Measurements from ENCODE around the gene PHLPP1. TPM values are rescaled to one million over a fixed set of nuclear protein-coding genes. Genes with fewer than 3 reads are reported as not detected.

Gene PHLPP1
- total RNA-seq, 1 experiment from 2014 or later, result 39.9 TPM

DNA sequence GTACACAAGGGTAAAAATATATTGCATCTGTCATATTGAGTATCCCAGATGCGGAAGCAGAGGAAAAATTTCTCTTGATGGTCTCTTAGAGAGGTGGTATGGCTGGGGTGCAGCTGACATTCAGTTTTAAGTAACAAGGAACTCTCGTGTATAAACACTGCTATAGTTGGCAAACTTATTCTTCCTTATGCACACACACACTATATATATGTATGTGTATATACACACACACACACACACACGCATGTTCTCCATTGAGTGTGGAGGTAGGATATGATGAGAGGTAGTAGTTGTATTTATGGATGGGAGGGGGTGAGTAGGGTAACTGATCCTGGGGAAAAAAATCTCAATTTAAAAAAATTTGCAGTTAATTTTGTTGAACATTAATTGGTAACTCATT is 10.6 kb downstream of the PHLPP1 start:
- Histone ChIP-seq H3K9me3 (ENCODE audit: control insufficient read depth, low read depth, low read length) (no peaks in the 10 kb centered on the region), H3K9ac (ENCODE audit: extremely low read depth, insufficient read length, low read length) (no peak overlapping the region), H3K4me1 (ENCODE audit: insufficient read depth, low read length) (peaks cover 7% of the 10 kb centered on the region; the same call in 1 of the 2 replicates), H3K79me1 (ENCODE audit: insufficient read depth, low read depth, low read length, poor library complexity, severe bottlenecking) (no peaks in the 10 kb centered on the region), H3K23ac (ENCODE audit: insufficient read length, low read depth, low read length) (no peak overlapping the region), H3K18ac (ENCODE audit: insufficient read length, low read depth, low read length) (no peak overlapping the region), H2BK5ac (ENCODE audit: insufficient read length, low read length) (no peak overlapping the region), H3K56ac (ENCODE audit: insufficient read length, low read depth, low read length) (no peak overlapping the region), H3K27me3 (ENCODE audit: insufficient read depth, low read length) (no peaks in the 10 kb centered on the region), H4K8ac (replicated peaks; ENCODE audit: insufficient read length, low read depth, low read length) (no peak overlapping the region), H3T11ph (ENCODE audit: low read length) (no peak overlapping the region), H2BK120ac (ENCODE audit: low read depth, low read length, poor library complexity, severe bottlenecking) (no peak overlapping the region), H4K91ac (ENCODE audit: insufficient read length, low read depth, low read length) (no peak overlapping the region), H3K23me2 (ENCODE audit: insufficient read length, low read depth, low read length, poor library complexity, severe bottlenecking) (no peaks in the 10 kb centered on the region), H2BK12ac (ENCODE audit: insufficient read length, low read depth, low read length) (no peak overlapping the region), H4K5ac (ENCODE audit: insufficient read length, low read depth, low read length) (no peak overlapping the region), H3K79me2 (ENCODE audit: insufficient read depth, low read length) (peaks cover 57% of the 10 kb centered on the region; the same call in 1 of the 2 replicates), H4K20me1 (ENCODE audit: control insufficient read depth, insufficient read depth, insufficient read length) (no peaks in the 10 kb centered on the region), H2BK15ac (ENCODE audit: low read depth, low read length) (no peak overlapping the region), H3K27ac (ENCODE audit: insufficient read length, low read depth, low read length) (no peak overlapping the region), H3K4ac (ENCODE audit: low read depth, low read length) (no peak overlapping the region), H2AFZ (ENCODE audit: low read length) (no peak overlapping the region), H3K4me2 (ENCODE audit: insufficient read depth, insufficient read length, low read length) (no peak overlapping the region), H2AK5ac (ENCODE audit: insufficient read length, low read length) (no peak overlapping the region), H2BK20ac (ENCODE audit: low read depth, low read length, poor library complexity, severe bottlenecking) (no peak overlapping the region), H3K14ac (ENCODE audit: insufficient read depth, low read length) (no peak overlapping the region)
- DNase-seq, result no peak
- Mint-ChIP-seq H3K4me1 (peaks cover 37 to 42% of the 10 kb centered on the region in 2 experiments), H3K4me3 (no peak overlapping the region), H3K36me3 (ENCODE audit: insufficient read depth in 1 of 3, low read depth in 3 of 3) (peaks cover 0 to 17% (median 10%) of the 10 kb centered on the region in 3 experiments; a peak in 5 of 7 replicates), H3K27me3 (ENCODE audit: low read depth) (no peaks in the 10 kb centered on the region), H3K9me3 (peaks cover 0 to 7% of the 10 kb centered on the region in 2 experiments; a peak in 2 of 5 replicates), H3K27ac (no peak overlapping the region)
- TF ChIP-seq, protein P1, sequence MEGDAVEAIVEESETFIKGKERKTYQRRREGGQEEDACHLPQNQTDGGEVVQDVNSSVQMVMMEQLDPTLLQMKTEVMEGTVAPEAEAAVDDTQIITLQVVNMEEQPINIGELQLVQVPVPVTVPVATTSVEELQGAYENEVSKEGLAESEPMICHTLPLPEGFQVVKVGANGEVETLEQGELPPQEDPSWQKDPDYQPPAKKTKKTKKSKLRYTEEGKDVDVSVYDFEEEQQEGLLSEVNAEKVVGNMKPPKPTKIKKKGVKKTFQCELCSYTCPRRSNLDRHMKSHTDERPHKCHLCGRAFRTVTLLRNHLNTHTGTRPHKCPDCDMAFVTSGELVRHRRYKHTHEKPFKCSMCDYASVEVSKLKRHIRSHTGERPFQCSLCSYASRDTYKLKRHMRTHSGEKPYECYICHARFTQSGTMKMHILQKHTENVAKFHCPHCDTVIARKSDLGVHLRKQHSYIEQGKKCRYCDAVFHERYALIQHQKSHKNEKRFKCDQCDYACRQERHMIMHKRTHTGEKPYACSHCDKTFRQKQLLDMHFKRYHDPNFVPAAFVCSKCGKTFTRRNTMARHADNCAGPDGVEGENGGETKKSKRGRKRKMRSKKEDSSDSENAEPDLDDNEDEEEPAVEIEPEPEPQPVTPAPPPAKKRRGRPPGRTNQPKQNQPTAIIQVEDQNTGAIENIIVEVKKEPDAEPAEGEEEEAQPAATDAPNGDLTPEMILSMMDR (conservative IDR thresholded peaks at IDR 0.05), result no peak
- WGBS (ENCODE audit: extremely low coverage, insufficient read length, low lambda C conversion rate), result no CpG with 5 or more reads among the region's 3 CpGs

All from H9 (cell line).